HL-60 (cell line): ENCODE data around the gene ARHGAP26.

Experiments
- POLR2AphosphoS5 ChIP-seq: IDR thresholded peaks from 2 replicates; pipeline ENCODE4 v1.6.1; 2012; ENCODE audit warnings: low read depth
- SPI1 ChIP-seq: IDR thresholded peaks from 2 replicates; pipeline ENCODE4 v1.6.1; 2012; ENCODE audit warnings: low read depth, mild to moderate bottlenecking, borderline replicate concordance
- TF ChIP-seq, protein P1 (sequence below): IDR thresholded peaks from 2 replicates; pipeline ENCODE4 v1.6.1; 2012; ENCODE audit warnings: low read depth; ENCODE audit not compliant: insufficient replicate concordance
- TF ChIP-seq, protein P2 (sequence below): IDR thresholded peaks from one replicate; pipeline ENCODE4 v1.5.1; 2011; ENCODE audit warnings: low read length, control low read depth, inconsistent platforms; ENCODE audit not compliant: insufficient read depth

DNA sequence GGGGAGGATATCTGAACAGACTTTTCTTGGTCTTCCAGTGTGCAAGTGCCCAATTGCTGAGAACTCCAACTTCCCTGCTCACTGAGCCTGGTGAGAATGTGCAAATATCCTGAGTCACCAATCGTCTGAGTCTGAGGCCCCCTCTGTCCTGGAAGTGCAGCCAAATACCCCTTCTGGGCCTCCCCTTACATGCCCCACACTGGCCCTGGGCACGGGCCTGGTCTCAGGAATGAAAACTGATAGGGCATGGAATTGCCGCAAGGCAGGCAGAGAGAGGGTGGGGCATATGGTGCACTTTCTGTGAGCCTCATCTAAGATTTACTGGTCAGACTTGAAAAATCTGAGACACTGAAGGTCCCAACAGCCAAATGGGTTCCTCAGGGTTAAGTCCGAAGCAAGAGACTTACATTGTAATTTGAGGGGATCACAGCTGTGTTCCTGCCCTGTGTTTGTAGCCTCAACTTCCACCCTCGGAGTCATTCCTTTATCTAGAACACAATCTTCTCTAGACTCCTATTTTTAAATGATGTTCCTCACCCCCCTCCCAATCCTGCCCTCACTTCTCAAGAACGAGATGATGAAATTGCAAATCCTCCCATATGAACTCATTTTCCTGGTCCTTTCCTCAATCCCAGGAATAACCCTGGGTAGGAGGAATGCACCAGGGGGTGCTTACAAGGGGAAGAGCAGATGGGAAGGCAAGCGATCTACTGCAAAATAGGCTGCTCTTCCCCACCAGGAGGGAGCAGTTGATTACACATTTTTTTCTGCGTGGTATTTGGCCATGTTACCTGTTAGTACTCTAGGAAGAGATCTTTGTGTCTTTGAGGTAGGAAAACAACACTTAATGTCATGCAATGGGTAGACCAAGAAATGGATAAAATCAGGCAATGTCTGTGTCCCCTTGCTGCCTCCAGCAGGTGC is 34.6 kb upstream of the ARHGAP26 start:
- TF ChIP-seq, protein P1, sequence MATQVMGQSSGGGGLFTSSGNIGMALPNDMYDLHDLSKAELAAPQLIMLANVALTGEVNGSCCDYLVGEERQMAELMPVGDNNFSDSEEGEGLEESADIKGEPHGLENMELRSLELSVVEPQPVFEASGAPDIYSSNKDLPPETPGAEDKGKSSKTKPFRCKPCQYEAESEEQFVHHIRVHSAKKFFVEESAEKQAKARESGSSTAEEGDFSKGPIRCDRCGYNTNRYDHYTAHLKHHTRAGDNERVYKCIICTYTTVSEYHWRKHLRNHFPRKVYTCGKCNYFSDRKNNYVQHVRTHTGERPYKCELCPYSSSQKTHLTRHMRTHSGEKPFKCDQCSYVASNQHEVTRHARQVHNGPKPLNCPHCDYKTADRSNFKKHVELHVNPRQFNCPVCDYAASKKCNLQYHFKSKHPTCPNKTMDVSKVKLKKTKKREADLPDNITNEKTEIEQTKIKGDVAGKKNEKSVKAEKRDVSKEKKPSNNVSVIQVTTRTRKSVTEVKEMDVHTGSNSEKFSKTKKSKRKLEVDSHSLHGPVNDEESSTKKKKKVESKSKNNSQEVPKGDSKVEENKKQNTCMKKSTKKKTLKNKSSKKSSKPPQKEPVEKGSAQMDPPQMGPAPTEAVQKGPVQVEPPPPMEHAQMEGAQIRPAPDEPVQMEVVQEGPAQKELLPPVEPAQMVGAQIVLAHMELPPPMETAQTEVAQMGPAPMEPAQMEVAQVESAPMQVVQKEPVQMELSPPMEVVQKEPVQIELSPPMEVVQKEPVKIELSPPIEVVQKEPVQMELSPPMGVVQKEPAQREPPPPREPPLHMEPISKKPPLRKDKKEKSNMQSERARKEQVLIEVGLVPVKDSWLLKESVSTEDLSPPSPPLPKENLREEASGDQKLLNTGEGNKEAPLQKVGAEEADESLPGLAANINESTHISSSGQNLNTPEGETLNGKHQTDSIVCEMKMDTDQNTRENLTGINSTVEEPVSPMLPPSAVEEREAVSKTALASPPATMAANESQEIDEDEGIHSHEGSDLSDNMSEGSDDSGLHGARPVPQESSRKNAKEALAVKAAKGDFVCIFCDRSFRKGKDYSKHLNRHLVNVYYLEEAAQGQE = no peak
- TF ChIP-seq, protein P2, sequence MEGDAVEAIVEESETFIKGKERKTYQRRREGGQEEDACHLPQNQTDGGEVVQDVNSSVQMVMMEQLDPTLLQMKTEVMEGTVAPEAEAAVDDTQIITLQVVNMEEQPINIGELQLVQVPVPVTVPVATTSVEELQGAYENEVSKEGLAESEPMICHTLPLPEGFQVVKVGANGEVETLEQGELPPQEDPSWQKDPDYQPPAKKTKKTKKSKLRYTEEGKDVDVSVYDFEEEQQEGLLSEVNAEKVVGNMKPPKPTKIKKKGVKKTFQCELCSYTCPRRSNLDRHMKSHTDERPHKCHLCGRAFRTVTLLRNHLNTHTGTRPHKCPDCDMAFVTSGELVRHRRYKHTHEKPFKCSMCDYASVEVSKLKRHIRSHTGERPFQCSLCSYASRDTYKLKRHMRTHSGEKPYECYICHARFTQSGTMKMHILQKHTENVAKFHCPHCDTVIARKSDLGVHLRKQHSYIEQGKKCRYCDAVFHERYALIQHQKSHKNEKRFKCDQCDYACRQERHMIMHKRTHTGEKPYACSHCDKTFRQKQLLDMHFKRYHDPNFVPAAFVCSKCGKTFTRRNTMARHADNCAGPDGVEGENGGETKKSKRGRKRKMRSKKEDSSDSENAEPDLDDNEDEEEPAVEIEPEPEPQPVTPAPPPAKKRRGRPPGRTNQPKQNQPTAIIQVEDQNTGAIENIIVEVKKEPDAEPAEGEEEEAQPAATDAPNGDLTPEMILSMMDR = no peak
- TF ChIP-seq POLR2AphosphoS5 (no peak), SPI1 (no peak)
